Tibial nerve (tissue), 3 donors: ENCODE data around the gene SLC22A25.
"Not testable (repeated sequence)": the region's sequence is repeated elsewhere in the genome, so short reads cannot be mapped to it uniquely, and the experiment has no call there.

Source experiments
- CTCF ChIP-seq, 5 experiments: fragments of 200-600 bp in 3 of 5; fragments of 450-650 bp in 2 of 5; sonication (generic) in 3 of 5; IDR thresholded peaks; one replicate each; pipeline ENCODE4 v1.5.1; 2016 to 2019; ENCODE audit warnings: antibody characterized with exemption in 5 of 5, mild to moderate bottlenecking in 3 of 5, moderate library complexity in 2 of 5
- POLR2A ChIP-seq, 2 donors: fragments of 450-650 bp; IDR thresholded peaks; one replicate each; pipeline ENCODE4 v1.6.1; 2017; ENCODE audit warnings: antibody characterized with exemption in 2 of 2, mild to moderate bottlenecking in 2 of 2, moderate library complexity in 2 of 2

- not testable (repeated sequence) for TF ChIP-seq POLR2A, CTCF (IDR thresholded peaks at IDR 0.05)
Measured at GRCh38 chr11:63235471-63236461, 7.6 kb downstream of the SLC22A25 start.
